ENCODE data around the gene NFIA.

Gene NFIA

GRCh38 chr1:61469365-61469764 is 387.0 kb downstream of the NFIA start:
- no peak for DNase-seq
- H3K4me3 ChIP-seq (ENCODE audit: low read depth, low read length): no peak overlapping the region
- no peaks in the 10 kb centered on the region for H3K4me1 ChIP-seq
- TF ChIP-seq CTCF (IDR thresholded peaks at IDR 0.05; ENCODE audit: low read depth, low read length): no peak
- no peaks in the 10 kb centered on the region for H3K9me3 ChIP-seq
- no peaks in the 10 kb centered on the region for H3K27me3 ChIP-seq
- no peaks in the 10 kb centered on the region for H3K36me3 ChIP-seq

GRCh38 chr1:61472876-61473275 is 390.5 kb downstream of the NFIA start:
- H3K4me3 ChIP-seq (ENCODE audit: low read depth, low read length): no peak overlapping the region
- no peaks in the 10 kb centered on the region for H3K9me3 ChIP-seq
- no peaks in the 10 kb centered on the region for H3K4me1 ChIP-seq
- no peak for TF ChIP-seq CTCF (IDR thresholded peaks at IDR 0.05; ENCODE audit: low read depth, low read length)
- no peak for DNase-seq
- no peaks in the 10 kb centered on the region for H3K36me3 ChIP-seq
- H3K27me3 ChIP-seq: no peaks in the 10 kb centered on the region

- Histone ChIP-seq H3K4me3 (ENCODE audit: low read depth, low read length) (no peak overlapping the region), H3K36me3 (no peaks in the 10 kb centered on the region), H3K9me3 (no peaks in the 10 kb centered on the region), H3K27me3 (no peaks in the 10 kb centered on the region), H3K4me1 (no peaks in the 10 kb centered on the region)
- DNase-seq: no peak
- TF ChIP-seq CTCF (IDR thresholded peaks at IDR 0.05; ENCODE audit: low read depth, low read length): no peak
Observed at GRCh38 chr1:61474269-61474817, 392.0 kb downstream of the NFIA start.

- TF ChIP-seq CTCF (IDR thresholded peaks at IDR 0.05; ENCODE audit: low read depth, low read length): no peak
- Histone ChIP-seq H3K27me3 (no peaks in the 10 kb centered on the region), H3K4me3 (ENCODE audit: low read depth, low read length) (no peak overlapping the region), H3K36me3 (no peaks in the 10 kb centered on the region), H3K9me3 (no peaks in the 10 kb centered on the region), H3K4me1 (no peaks in the 10 kb centered on the region)
- DNase-seq: no peak
Observed at GRCh38 chr1:61474963-61475362, 392.6 kb downstream of the NFIA start.

GRCh38 chr1:61477301-61477700 is 394.9 kb downstream of the NFIA start:
- Histone ChIP-seq H3K4me1 (no peaks in the 10 kb centered on the region), H3K9me3 (no peaks in the 10 kb centered on the region), H3K36me3 (no peaks in the 10 kb centered on the region), H3K27me3 (no peaks in the 10 kb centered on the region), H3K4me3 (ENCODE audit: low read depth, low read length) (no peak overlapping the region)
- DNase-seq: no peak
- TF ChIP-seq CTCF (IDR thresholded peaks at IDR 0.05; ENCODE audit: low read depth, low read length): no peak

- Histone ChIP-seq H3K4me3 (ENCODE audit: low read depth, low read length) (no peak overlapping the region), H3K4me1 (no peaks in the 10 kb centered on the region), H3K9me3 (no peaks in the 10 kb centered on the region), H3K36me3 (no peaks in the 10 kb centered on the region), H3K27me3 (no peaks in the 10 kb centered on the region)
- TF ChIP-seq CTCF (IDR thresholded peaks at IDR 0.05; ENCODE audit: low read depth, low read length): no peak
- DNase-seq: no peak
Observed at GRCh38 chr1:61480273-61480935, 398.0 kb downstream of the NFIA start.
